Limb (tissue), 2 donors: ENCODE results near the gene SOX18.
"Not testable (repeated sequence)": the region's sequence is repeated elsewhere in the genome, so short reads cannot be mapped to it uniquely, and the experiment has no call there.

ENCODE experiments used
- DNase-seq, 2 donors: peaks; one replicate each; pipeline ENCODE4 v3.0.0-alpha.2; 2016; ENCODE audit errors: extremely low spot score in 2 of 2

The SOX18 gene

GRCh38 chr20:64049060-64049877, at the start of gene SOX18:
Gene SOX18 (minus strand): TSS chr20:64049639. CDS start chr20:64049516, 123 bp downstream.
- DNase-seq = peak in 1 of 2 donors; percentile 51

GRCh38 chr20:64098471-64099013, 49.1 kb upstream of the SOX18 start:
- no peak for DNase-seq

GRCh38 chr20:64096535-64096934, 47.1 kb upstream of the SOX18 start:
- no peak for DNase-seq

- DNase-seq = no peak
Observed at GRCh38 chr20:64095927-64096326, 46.5 kb upstream of the SOX18 start.

- DNase-seq = no peak
Observed at GRCh38 chr20:64095455-64095854, 46.0 kb upstream of the SOX18 start.

GRCh38 chr20:64093013-64093503, 43.6 kb upstream of the SOX18 start:
- DNase-seq = no peak

GRCh38 chr20:64092258-64093012, 43.0 kb upstream of the SOX18 start:
- no peak for DNase-seq

- peak in 1 of 2 donors; percentile 68 for DNase-seq
Observed at GRCh38 chr20:64091770-64092169, 42.3 kb upstream of the SOX18 start.

GRCh38 chr20:64091340-64091739, 41.9 kb upstream of the SOX18 start:
- DNase-seq = no peak

GRCh38 chr20:64090165-64090564, 40.7 kb upstream of the SOX18 start:
- peak in 1 of 2 donors; percentile 68 for DNase-seq

- not testable (repeated sequence) for DNase-seq
Observed at GRCh38 chr20:64088586-64088985, 39.1 kb upstream of the SOX18 start.

- DNase-seq = not testable (repeated sequence)
Observed at GRCh38 chr20:64087226-64087825, 37.9 kb upstream of the SOX18 start.

GRCh38 chr20:64086801-64087200, 37.4 kb upstream of the SOX18 start:
- no peak for DNase-seq

GRCh38 chr20:64084685-64085152, 35.3 kb upstream of the SOX18 start:
- DNase-seq = no peak

GRCh38 chr20:64083804-64084684, 34.6 kb upstream of the SOX18 start, which contains the start of gene LKAAEAR1:
Gene LKAAEAR1 (minus strand): TSS chr20:64084398. CDS start chr20:64084219, 179 bp downstream.
- DNase-seq = no peak

- peak; percentile 60 to 86 for DNase-seq
Observed at GRCh38 chr20:64083378-64083803, 34.0 kb upstream of the SOX18 start.

- DNase-seq = no peak
Observed at GRCh38 chr20:64082820-64083377, 33.5 kb upstream of the SOX18 start.

- no peak for DNase-seq
Observed at GRCh38 chr20:64082126-64082731, 32.8 kb upstream of the SOX18 start.

- DNase-seq = no peak
Observed at GRCh38 chr20:64081624-64081964, 32.2 kb upstream of the SOX18 start.
